GM12864 (cell line): ENCODE results near the gene ZNF221.

ENCODE experiments used
- DNase-seq: peaks from one replicate; pipeline ENCODE4 v3.0.0-alpha.2; 2011; ENCODE audit warnings: low read depth
- H3K4me3 ChIP-seq: 2 replicates; pipeline ENCODE4 v1.5.1; 2011; ENCODE audit warnings: mild to moderate bottlenecking, low read depth, low read length, control low read depth
- TF ChIP-seq, protein P1 (sequence below): IDR thresholded peaks from 2 replicates; pipeline ENCODE4 v1.5.1; 2011; ENCODE audit warnings: low read depth, mild to moderate bottlenecking, moderate library complexity, low read length, control low read depth, inconsistent platforms; ENCODE audit errors: missing control alignments

The ZNF221 gene

GRCh38 chr19:44010468-44010867 lies 59.4 kb downstream of the ZNF221 start:
- DNase-seq = no peak
- TF ChIP-seq, protein P1, sequence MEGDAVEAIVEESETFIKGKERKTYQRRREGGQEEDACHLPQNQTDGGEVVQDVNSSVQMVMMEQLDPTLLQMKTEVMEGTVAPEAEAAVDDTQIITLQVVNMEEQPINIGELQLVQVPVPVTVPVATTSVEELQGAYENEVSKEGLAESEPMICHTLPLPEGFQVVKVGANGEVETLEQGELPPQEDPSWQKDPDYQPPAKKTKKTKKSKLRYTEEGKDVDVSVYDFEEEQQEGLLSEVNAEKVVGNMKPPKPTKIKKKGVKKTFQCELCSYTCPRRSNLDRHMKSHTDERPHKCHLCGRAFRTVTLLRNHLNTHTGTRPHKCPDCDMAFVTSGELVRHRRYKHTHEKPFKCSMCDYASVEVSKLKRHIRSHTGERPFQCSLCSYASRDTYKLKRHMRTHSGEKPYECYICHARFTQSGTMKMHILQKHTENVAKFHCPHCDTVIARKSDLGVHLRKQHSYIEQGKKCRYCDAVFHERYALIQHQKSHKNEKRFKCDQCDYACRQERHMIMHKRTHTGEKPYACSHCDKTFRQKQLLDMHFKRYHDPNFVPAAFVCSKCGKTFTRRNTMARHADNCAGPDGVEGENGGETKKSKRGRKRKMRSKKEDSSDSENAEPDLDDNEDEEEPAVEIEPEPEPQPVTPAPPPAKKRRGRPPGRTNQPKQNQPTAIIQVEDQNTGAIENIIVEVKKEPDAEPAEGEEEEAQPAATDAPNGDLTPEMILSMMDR = no peak
- no peak overlapping the region for H3K4me3 ChIP-seq
